Suprapubic skin (tissue), 4 donors: ENCODE data around the gene PLXDC2.

ENCODE experiments used
- EP300 ChIP-seq: sonication (generic); formaldehyde crosslinking; IDR thresholded peaks from one replicate; pipeline ENCODE4 v1.6.1; 2017; ENCODE audit warnings: antibody characterized with exemption
- POLR2A ChIP-seq, 2 donors: fragments of 450-650 bp; IDR thresholded peaks; one replicate each; pipeline ENCODE4 v1.6.1; 2017; ENCODE audit warnings: antibody characterized with exemption in 2 of 2, mild to moderate bottlenecking in 2 of 2, moderate library complexity in 2 of 2
- POLR2AphosphoS5 ChIP-seq, 3 donors: sonication (generic); formaldehyde crosslinking; IDR thresholded peaks; one replicate each; pipeline ENCODE4 v1.6.1; 2017; ENCODE audit warnings: antibody characterized with exemption in 3 of 3
- TF ChIP-seq, protein P1 (sequence below), 2 donors: fragments of 200-600 bp in 1 of 2; fragments of 450-650 bp in 1 of 2; sonication (generic) in 1 of 2; IDR thresholded peaks; one replicate each; pipeline ENCODE4 v1.5.1; 2016 to 2019; ENCODE audit warnings: antibody characterized with exemption in 2 of 2, mild to moderate bottlenecking in 1 of 2, moderate library complexity in 1 of 2

DNA sequence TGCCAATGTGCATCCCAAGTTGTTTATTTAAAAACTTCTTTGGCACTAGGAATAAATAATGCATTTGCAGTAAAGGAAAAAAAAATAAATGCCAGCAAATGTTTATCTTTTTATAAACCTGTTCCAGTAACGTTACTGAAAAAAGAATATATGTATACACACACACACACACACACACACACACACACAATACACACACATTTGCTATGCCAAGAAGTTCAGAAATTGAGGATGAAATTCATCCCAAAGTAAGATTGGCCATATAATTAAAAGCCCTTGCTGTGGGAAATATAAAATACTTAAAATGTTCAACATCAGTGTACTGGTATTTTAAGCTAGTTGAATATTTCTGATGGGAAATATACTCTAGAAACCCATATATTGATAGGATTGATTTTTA is 2.6 kb downstream of the PLXDC2 start:
- no peak for TF ChIP-seq POLR2A (IDR thresholded peaks at IDR 0.05)
- TF ChIP-seq POLR2AphosphoS5 (IDR thresholded peaks at IDR 0.05), result no peak
- TF ChIP-seq, protein P1, sequence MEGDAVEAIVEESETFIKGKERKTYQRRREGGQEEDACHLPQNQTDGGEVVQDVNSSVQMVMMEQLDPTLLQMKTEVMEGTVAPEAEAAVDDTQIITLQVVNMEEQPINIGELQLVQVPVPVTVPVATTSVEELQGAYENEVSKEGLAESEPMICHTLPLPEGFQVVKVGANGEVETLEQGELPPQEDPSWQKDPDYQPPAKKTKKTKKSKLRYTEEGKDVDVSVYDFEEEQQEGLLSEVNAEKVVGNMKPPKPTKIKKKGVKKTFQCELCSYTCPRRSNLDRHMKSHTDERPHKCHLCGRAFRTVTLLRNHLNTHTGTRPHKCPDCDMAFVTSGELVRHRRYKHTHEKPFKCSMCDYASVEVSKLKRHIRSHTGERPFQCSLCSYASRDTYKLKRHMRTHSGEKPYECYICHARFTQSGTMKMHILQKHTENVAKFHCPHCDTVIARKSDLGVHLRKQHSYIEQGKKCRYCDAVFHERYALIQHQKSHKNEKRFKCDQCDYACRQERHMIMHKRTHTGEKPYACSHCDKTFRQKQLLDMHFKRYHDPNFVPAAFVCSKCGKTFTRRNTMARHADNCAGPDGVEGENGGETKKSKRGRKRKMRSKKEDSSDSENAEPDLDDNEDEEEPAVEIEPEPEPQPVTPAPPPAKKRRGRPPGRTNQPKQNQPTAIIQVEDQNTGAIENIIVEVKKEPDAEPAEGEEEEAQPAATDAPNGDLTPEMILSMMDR (IDR thresholded peaks at IDR 0.05), result no peak
- no peak for TF ChIP-seq EP300
